EL (cell line): ENCODE measurements around the gene EPS8.
"Not testable (repeated sequence)": the region's sequence is repeated elsewhere in the genome, so short reads cannot be mapped to it uniquely, and the experiment has no call there.

Experiments used
- DNase-seq: peaks from one replicate; pipeline ENCODE4 v3.0.0-alpha.2; 2016

Gene EPS8

GRCh38 chr12:15634010-15634683 is 155.0 kb downstream of the EPS8 start:
- DNase-seq, result peak; percentile 39

GRCh38 chr12:15633201-15633600 is 156.0 kb downstream of the EPS8 start:
- peak; percentile 37 for DNase-seq

- no peak for DNase-seq
Measured at GRCh38 chr12:15632708-15633107, 156.5 kb downstream of the EPS8 start.

GRCh38 chr12:15631007-15631715 is 158.0 kb downstream of the EPS8 start:
- no peak for DNase-seq

- DNase-seq, result peak; percentile 69
Measured at GRCh38 chr12:15629761-15630160, 159.4 kb downstream of the EPS8 start.

- peak; percentile 98 for DNase-seq
Measured at GRCh38 chr12:15629108-15629507, 160.1 kb downstream of the EPS8 start.

- DNase-seq, result peak; percentile 40
Measured at GRCh38 chr12:15627995-15628945, 160.9 kb downstream of the EPS8 start.

- no peak for DNase-seq
Measured at GRCh38 chr12:15625075-15625474, 164.1 kb downstream of the EPS8 start.

- DNase-seq, result no peak
Measured at GRCh38 chr12:15620741-15621539, 168.2 kb downstream of the EPS8 start.

GRCh38 chr12:15616495-15616894 is 172.7 kb downstream of the EPS8 start:
- DNase-seq, result not testable (repeated sequence)

GRCh38 chr12:15613981-15614380 is 175.2 kb downstream of the EPS8 start:
- peak; percentile 29 for DNase-seq

GRCh38 chr12:15608941-15609340 is 180.2 kb downstream of the EPS8 start:
- no peak for DNase-seq

GRCh38 chr12:15608406-15608805 is 180.8 kb downstream of the EPS8 start:
- no peak for DNase-seq

GRCh38 chr12:15605881-15606590 is 183.2 kb downstream of the EPS8 start:
- no peak for DNase-seq

GRCh38 chr12:15603474-15604085 is 185.6 kb downstream of the EPS8 start:
- DNase-seq, result no peak

- DNase-seq, result no peak
Measured at GRCh38 chr12:15602051-15602672, 187.0 kb downstream of the EPS8 start.

GRCh38 chr12:15601210-15601800 is 187.9 kb downstream of the EPS8 start:
- DNase-seq, result peak; percentile 87

GRCh38 chr12:15600223-15600935 is 188.8 kb downstream of the EPS8 start:
- DNase-seq, result no peak

GRCh38 chr12:15599266-15600037 is 189.7 kb downstream of the EPS8 start:
- peak; percentile 46 for DNase-seq
